ENCODE measurements around the gene HPD. TPM values are rescaled to one million over a fixed set of nuclear protein-coding genes. Genes with fewer than 3 reads are reported as not detected.

HPD gene
- total RNA-seq, 1 donor from 2014 or later = not detected

- Mint-ChIP-seq H3K4me1 (no peaks in the 10 kb centered on the region), H3K4me3 (no peak overlapping the region), H3K36me3 (ENCODE audit: low read depth) (peaks cover 66% of the 10 kb centered on the region), H3K9me3 (no peaks in the 10 kb centered on the region), H3K27ac (no peak overlapping the region), H3K27me3 (no peaks in the 10 kb centered on the region)
- ChIA-PET POLR2A (no interaction called here), CTCF (no interaction called here)
- no peak for TF ChIP-seq CTCF (IDR thresholded peaks at IDR 0.05)
- ATAC-seq (ENCODE audit: low read depth) = no peak
- intact Hi-C loops (cut with micrococcal nuclease) = loop anchor here (10.0 kb wide), 1 partner anchor 394 kb away; the partner anchor contains the start of gene DIABLO
- DNase-seq = no peak
Measured at GRCh38 chr12:121830588-121831265, 27.9 kb downstream of the HPD start.

GRCh38 chr12:121830134-121830533 is 28.5 kb downstream of the HPD start:
- Mint-ChIP-seq H3K4me3 (no peak overlapping the region), H3K4me1 (no peaks in the 10 kb centered on the region), H3K27me3 (no peaks in the 10 kb centered on the region), H3K36me3 (ENCODE audit: low read depth) (peaks cover 69% of the 10 kb centered on the region), H3K9me3 (no peaks in the 10 kb centered on the region), H3K27ac (no peak overlapping the region)
- CTCF ChIA-PET = no interaction called here
- POLR2A ChIA-PET = no interaction called here
- ATAC-seq (ENCODE audit: low read depth) (no peak), DNase-seq (no peak)
- TF ChIP-seq CTCF (IDR thresholded peaks at IDR 0.05) = no peak
- intact Hi-C loops (cut with micrococcal nuclease) = loop anchor here (10.0 kb wide), 1 partner anchor 395 kb away; the partner anchor contains the start of gene DIABLO

DNA sequence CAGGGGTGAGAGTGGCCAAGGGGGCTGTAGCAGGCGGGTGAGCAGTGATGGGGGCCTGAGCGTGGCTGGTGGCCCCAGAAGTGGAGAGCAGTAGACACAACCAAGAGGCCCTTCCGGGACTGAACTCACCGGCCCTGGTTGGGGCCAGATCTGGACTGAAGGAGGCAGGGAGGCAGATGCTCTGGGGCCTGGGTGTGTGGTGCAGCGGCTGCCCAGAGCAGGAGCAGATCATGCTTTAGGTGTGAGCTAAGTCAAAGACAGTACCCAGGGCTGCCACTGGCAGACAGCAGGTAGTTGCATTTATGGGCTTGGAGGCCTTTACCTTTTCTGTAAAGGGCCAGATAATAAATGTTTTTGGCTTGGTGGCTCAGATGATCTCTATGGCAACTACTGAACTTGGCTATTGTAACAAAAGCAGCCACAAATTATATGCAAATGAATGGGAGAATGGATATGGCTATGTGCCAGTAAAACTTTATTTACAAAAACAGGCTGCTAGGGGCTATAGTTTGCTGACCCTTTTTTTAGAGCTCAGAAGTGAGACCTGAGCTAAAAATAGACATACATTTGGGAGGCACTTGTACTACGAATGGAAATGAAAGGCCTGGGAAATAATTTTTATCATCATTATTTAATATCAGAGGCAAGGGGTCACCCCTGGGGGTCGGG is 29.3 kb downstream of the HPD start:
- H3K27me3 Mint-ChIP-seq = no peaks in the 10 kb centered on the region

GRCh38 chr12:121828826-121829225 is 29.8 kb downstream of the HPD start:
- peak overlapping the region; percentile 41 for H3K27ac Mint-ChIP-seq
- TF ChIP-seq CTCF (IDR thresholded peaks at IDR 0.05) = no peak
- no peaks in the 10 kb centered on the region for H3K4me1 Mint-ChIP-seq
- POLR2A ChIA-PET = no interaction called here
- intact Hi-C loops (cut with micrococcal nuclease) = no loop called here
- no peak for ATAC-seq (ENCODE audit: low read depth)
- no peak for DNase-seq
- H3K9me3 Mint-ChIP-seq = no peaks in the 10 kb centered on the region
- CTCF ChIA-PET = no interaction called here
- no peak overlapping the region for H3K4me3 Mint-ChIP-seq
- peaks cover 81% of the 10 kb centered on the region for H3K36me3 Mint-ChIP-seq (ENCODE audit: low read depth)
- no peaks in the 10 kb centered on the region for H3K27me3 Mint-ChIP-seq

More for the DNA sequence above, 29.3 kb downstream of the HPD start:
- H3K27ac Mint-ChIP-seq = no peak overlapping the region
- H3K4me3 Mint-ChIP-seq = no peak overlapping the region
- ATAC-seq (ENCODE audit: low read depth) = no peak
- ChIA-PET POLR2A (no interaction called here), CTCF (no interaction called here)
- H3K4me1 Mint-ChIP-seq = no peaks in the 10 kb centered on the region
- H3K36me3 Mint-ChIP-seq (ENCODE audit: low read depth) = peaks cover 77% of the 10 kb centered on the region
- H3K9me3 Mint-ChIP-seq = no peaks in the 10 kb centered on the region
- intact Hi-C loops (cut with micrococcal nuclease) = no loop called here
- no peak for DNase-seq
- no peak for TF ChIP-seq CTCF (IDR thresholded peaks at IDR 0.05)

DNA sequence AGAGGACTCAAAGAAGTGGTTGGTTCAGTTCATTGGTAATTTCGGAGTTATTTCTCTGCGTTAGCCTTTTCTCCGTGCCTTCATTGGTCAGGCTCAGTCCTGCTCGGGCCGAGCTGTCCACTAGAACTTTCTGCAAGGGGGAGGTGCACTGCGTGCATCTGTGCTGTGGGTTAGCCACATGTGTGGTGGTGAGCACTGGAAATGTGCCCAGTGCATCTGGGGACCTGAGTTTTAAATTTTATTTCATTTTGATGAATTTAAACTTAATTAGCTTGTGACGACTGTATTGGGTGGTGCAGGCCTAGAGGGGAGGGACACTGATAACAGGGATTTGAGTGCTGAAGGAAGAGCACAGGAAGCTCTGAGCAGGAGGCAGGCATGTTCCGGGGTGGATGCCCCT is 30.4 kb downstream of the HPD start:
- Mint-ChIP-seq H3K4me3 (no peak overlapping the region), H3K27me3 (no peaks in the 10 kb centered on the region), H3K27ac (no peak overlapping the region), H3K9me3 (no peaks in the 10 kb centered on the region), H3K36me3 (ENCODE audit: low read depth) (peaks cover 85% of the 10 kb centered on the region), H3K4me1 (no peaks in the 10 kb centered on the region)
- TF ChIP-seq CTCF (IDR thresholded peaks at IDR 0.05) = no peak
- CTCF ChIA-PET = interaction anchor here (1.1 kb wide), 1 partner anchor 34 kb away, joined by 4 read pairs; no protein-coding TSS in a partner anchor
- intact Hi-C loops (cut with micrococcal nuclease) = no loop called here
- DNase-seq = no peak
- POLR2A ChIA-PET = interaction anchor here (1.3 to 1.5 kb wide), 2 partner anchors 24 to 34 kb away, joined by 3 read pairs; partner anchors contain the start of gene SETD1B
- ATAC-seq (ENCODE audit: low read depth) = no peak
